Mesendoderm (in vitro differentiated cells): ENCODE measurements around the gene CCM2.

Source experiments
- DNase-seq: peaks from one replicate; pipeline ENCODE4 v3.0.0; 2013
- H2AK5ac ChIP-seq: 2 replicates; pipeline ENCODE4 v1.6.1; 2013; ENCODE audit warnings: low read length, inconsistent platforms
- H2BK120ac ChIP-seq: 2 replicates; pipeline ENCODE4 v1.6.1; 2013; ENCODE audit warnings: low read depth, mild to moderate bottlenecking, low read length, moderate library complexity, mixed read lengths
- H2BK15ac ChIP-seq: replicated peaks from 2 replicates; pipeline ENCODE4 v1.6.1; 2013; ENCODE audit warnings: low read depth, mild to moderate bottlenecking, moderate library complexity
- H2BK5ac ChIP-seq: 2 replicates; pipeline ENCODE4 v1.6.1; 2013; ENCODE audit warnings: low read length, inconsistent platforms
- H3K18ac ChIP-seq: 2 replicates; pipeline ENCODE4 v1.6.1; 2013; ENCODE audit warnings: mild to moderate bottlenecking, low read length, mixed read lengths
- H3K23ac ChIP-seq: one replicate; pipeline ENCODE4 v1.6.1; 2013; ENCODE audit warnings: low read length
- H3K27ac ChIP-seq: 2 replicates; pipeline ENCODE4 v1.5.1; 2013; ENCODE audit warnings: low read depth, mild to moderate bottlenecking, inconsistent platforms, low read length, moderate library complexity
- H3K27me3 ChIP-seq: 2 replicates; pipeline ENCODE4 v1.6.1; 2013; ENCODE audit warnings: low read length, control low read depth, mild to moderate bottlenecking, inconsistent platforms; ENCODE audit not compliant: insufficient read depth, poor library complexity
- H3K36me3 ChIP-seq: 2 replicates; pipeline ENCODE4 v1.6.1; 2013; ENCODE audit warnings: low read length, inconsistent platforms; ENCODE audit not compliant: control insufficient read depth, insufficient read depth
- H3K4ac ChIP-seq: one replicate; pipeline ENCODE4 v1.6.1; 2013; ENCODE audit warnings: low read depth, mild to moderate bottlenecking, low read length, moderate library complexity
- H3K4me1 ChIP-seq: 2 replicates; pipeline ENCODE4 v1.6.1; 2013; ENCODE audit warnings: low read depth, low read length, inconsistent platforms; ENCODE audit not compliant: control insufficient read depth
- H3K4me2 ChIP-seq: 2 replicates; pipeline ENCODE4 v1.6.1; 2013; ENCODE audit warnings: low read length
- H3K4me3 ChIP-seq: 2 replicates; pipeline ENCODE4 v1.5.1; 2013; ENCODE audit warnings: mild to moderate bottlenecking, low read length
- H3K56ac ChIP-seq: one replicate; pipeline ENCODE4 v1.6.1; 2013; ENCODE audit warnings: low read length
- H3K79me1 ChIP-seq: 2 replicates; pipeline ENCODE4 v1.6.1; 2013; ENCODE audit warnings: low read length, inconsistent platforms
- H3K79me2 ChIP-seq: 2 replicates; pipeline ENCODE4 v1.6.1; 2013; ENCODE audit warnings: mild to moderate bottlenecking, low read length; ENCODE audit not compliant: control insufficient read depth, insufficient read depth
- H3K9ac ChIP-seq: 2 replicates; pipeline ENCODE4 v1.6.1; 2013; ENCODE audit warnings: low read length, inconsistent platforms
- H4K5ac ChIP-seq: one replicate; pipeline ENCODE4 v1.6.1; 2013; ENCODE audit warnings: low read length
- H4K8ac ChIP-seq: one replicate; pipeline ENCODE4 v1.6.1; 2013; ENCODE audit warnings: low read depth, mild to moderate bottlenecking, control low read depth, low read length, moderate library complexity
- WGBS: extraction: QIAGEN DNeasy Blood & Tissue Kit; methylation state at CpG from one replicate; pipeline ENCODE4 v1.1.7; 2013; ENCODE audit warnings: low lambda C conversion rate, missing lambda C conversion rate; ENCODE audit not compliant: insufficient coverage; ENCODE audit errors: extremely low coverage; 5-methylcytosine and 5-hydroxymethylcytosine counted together

The CCM2 gene

GRCh38 chr7:44983742-44984477 is 16.1 kb upstream of the CCM2 start:
- no peaks in the 10 kb centered on the region for H3K27me3 ChIP-seq
- H3K4me1 ChIP-seq, result peaks cover 5% of the 10 kb centered on the region
- peaks cover 8% of the 10 kb centered on the region for H3K79me1 ChIP-seq
- no peak overlapping the region for H3K27ac ChIP-seq
- no peak overlapping the region for H2BK120ac ChIP-seq
- H3K4ac ChIP-seq, result no peak overlapping the region
- H3K9ac ChIP-seq, result peak overlapping the region; percentile 97
- H3K56ac ChIP-seq, result no peak overlapping the region
- peaks cover 17% of the 10 kb centered on the region for H3K36me3 ChIP-seq
- no peak overlapping the region for H2AK5ac ChIP-seq
- H2BK5ac ChIP-seq, result no peak overlapping the region
- H3K4me2 ChIP-seq, result peak overlapping the region; percentile 82
- no peak overlapping the region for H3K4me3 ChIP-seq
- no peak overlapping the region for H4K5ac ChIP-seq
- H3K79me2 ChIP-seq, result peaks cover 32% of the 10 kb centered on the region
- no peak overlapping the region for H3K23ac ChIP-seq
- no peak overlapping the region for H3K18ac ChIP-seq
- no CpG with 5 or more reads among the region's 6 CpGs for WGBS
- no peak for DNase-seq
- H4K8ac ChIP-seq, result no peak overlapping the region
- H2BK15ac ChIP-seq, result no peak overlapping the region

GRCh38 chr7:44984478-44984758 is 15.6 kb upstream of the CCM2 start:
- no peak overlapping the region for H3K18ac ChIP-seq
- no peak overlapping the region for H2AK5ac ChIP-seq
- peak overlapping the region; percentile 83 for H3K56ac ChIP-seq
- no peaks in the 10 kb centered on the region for H3K27me3 ChIP-seq
- no peak overlapping the region for H2BK120ac ChIP-seq
- H2BK5ac ChIP-seq, result no peak overlapping the region
- H2BK15ac ChIP-seq, result no peak overlapping the region
- H3K9ac ChIP-seq, result peak overlapping the region; percentile 97
- H3K4me2 ChIP-seq, result peak overlapping the region; percentile 82
- peaks cover 8% of the 10 kb centered on the region for H3K79me1 ChIP-seq
- no CpG with 5 or more reads among the region's 3 CpGs for WGBS
- no peak overlapping the region for H4K8ac ChIP-seq
- H3K36me3 ChIP-seq, result peaks cover 17% of the 10 kb centered on the region
- no peak for DNase-seq
- no peak overlapping the region for H3K23ac ChIP-seq
- no peak overlapping the region for H3K4me3 ChIP-seq
- H3K4ac ChIP-seq, result no peak overlapping the region
- no peak overlapping the region for H3K27ac ChIP-seq
- H3K4me1 ChIP-seq, result peaks cover 5% of the 10 kb centered on the region
- peaks cover 32% of the 10 kb centered on the region for H3K79me2 ChIP-seq
- H4K5ac ChIP-seq, result no peak overlapping the region

GRCh38 chr7:44985033-44985695 is 14.8 kb upstream of the CCM2 start:
- no CpG with 5 or more reads among the region's 6 CpGs for WGBS
- Histone ChIP-seq H3K4ac (no peak overlapping the region), H4K8ac (no peak overlapping the region), H3K4me2 (peak overlapping the region; percentile 82), H3K4me3 (peak overlapping the region; percentile 83), H3K23ac (no peak overlapping the region), H3K18ac (no peak overlapping the region), H3K79me1 (peaks cover 8% of the 10 kb centered on the region), H3K27me3 (no peaks in the 10 kb centered on the region), H3K9ac (peak overlapping the region; percentile 97), H3K36me3 (peaks cover 17% of the 10 kb centered on the region), H3K4me1 (peaks cover 5% of the 10 kb centered on the region), H3K79me2 (peaks cover 32% of the 10 kb centered on the region), H2BK15ac (no peak overlapping the region), H2BK5ac (no peak overlapping the region), H2BK120ac (no peak overlapping the region), H3K27ac (no peak overlapping the region), H3K56ac (peak overlapping the region; percentile 83), H4K5ac (no peak overlapping the region), H2AK5ac (no peak overlapping the region)
- DNase-seq, result no peak

GRCh38 chr7:44985900-44986217 is 14.1 kb upstream of the CCM2 start:
- no peak overlapping the region for H4K8ac ChIP-seq
- H2BK15ac ChIP-seq, result no peak overlapping the region
- peak overlapping the region; percentile 83 for H3K4me3 ChIP-seq
- H2BK5ac ChIP-seq, result peak overlapping the region; percentile 81
- H3K4me2 ChIP-seq, result peak overlapping the region; percentile 26
- peak overlapping the region; percentile 96 for H3K56ac ChIP-seq
- H3K18ac ChIP-seq, result peak overlapping the region; percentile 0
- H3K9ac ChIP-seq, result peak overlapping the region; percentile 97
- no CpG with 5 or more reads among the region's 8 CpGs for WGBS
- peak overlapping the region; percentile 92 for H2AK5ac ChIP-seq
- H3K4me1 ChIP-seq, result peaks cover 5% of the 10 kb centered on the region
- peaks cover 32% of the 10 kb centered on the region for H3K79me2 ChIP-seq
- H2BK120ac ChIP-seq, result no peak overlapping the region
- H3K27ac ChIP-seq, result no peak overlapping the region
- peak overlapping the region; percentile 36 for H3K4ac ChIP-seq
- H3K23ac ChIP-seq, result peak overlapping the region; percentile 69
- no peak for DNase-seq
- no peak overlapping the region for H4K5ac ChIP-seq
- H3K79me1 ChIP-seq, result peaks cover 8% of the 10 kb centered on the region
- H3K36me3 ChIP-seq, result peaks cover 17% of the 10 kb centered on the region
- H3K27me3 ChIP-seq, result no peaks in the 10 kb centered on the region

GRCh38 chr7:44986218-44987053 is 13.6 kb upstream of the CCM2 start:
- Histone ChIP-seq H2AK5ac (peak overlapping the region; percentile 92), H4K8ac (no peak overlapping the region), H3K4ac (peak overlapping the region; percentile 36), H3K36me3 (peaks cover 17% of the 10 kb centered on the region), H2BK120ac (no peak overlapping the region), H2BK15ac (no peak overlapping the region), H3K9ac (peak overlapping the region; percentile 99), H3K79me2 (peaks cover 32% of the 10 kb centered on the region), H3K79me1 (peaks cover 8% of the 10 kb centered on the region), H4K5ac (no peak overlapping the region), H3K4me3 (peak overlapping the region; percentile 91), H3K4me1 (peaks cover 5% of the 10 kb centered on the region), H3K27ac (peak overlapping the region; percentile 83), H3K23ac (peak overlapping the region; percentile 69), H2BK5ac (peak overlapping the region; percentile 82), H3K4me2 (peak overlapping the region; percentile 96), H3K56ac (peak overlapping the region; percentile 100), H3K18ac (peak overlapping the region; percentile 1), H3K27me3 (no peaks in the 10 kb centered on the region)
- DNase-seq, result peak; percentile 96
- no CpG with 5 or more reads among the region's 68 CpGs for WGBS
